H1 (cell line): ENCODE measurements around the gene PALD1. TPM values are rescaled to one million over a fixed set of nuclear protein-coding genes. Genes with fewer than 3 reads are reported as not detected.

Experiments used
- CHD2 ChIP-seq: IDR thresholded peaks from 2 replicates; pipeline ENCODE4 v1.6.1; 2012; ENCODE audit warnings: low read length, improper control_type of control experiment
- HDAC2 ChIP-seq, 2 experiments: fragments of 300-600 bp in 1 of 2; sonication (generic) in 1 of 2; IDR thresholded peaks; 2 replicates each; pipeline ENCODE4 v1.6.1; 2011 to 2012; ENCODE audit warnings: low read depth in 2 of 2, low read length in 2 of 2, mild to moderate bottlenecking in 2 of 2, moderate library complexity in 2 of 2, borderline replicate concordance in 1 of 2, inconsistent platforms in 1 of 2
- polyA plus RNA-seq, 7 experiments: library from polyadenylated mRNA; depleted of rRNA in 3 of 7; stranded (reverse) in 5 of 7; unstranded in 2 of 7; fragments of >200 nt in 5 of 7; fragments of 200-250 nt in 2 of 7; gene quantifications; 1 replicate in 5 of 7; 2 replicates in 1 of 7; 4 replicates in 1 of 7; pipeline versions ENCODE4 v1.2.1 to v1.2.3, GENCODE V29; 2011 to 2013; ENCODE audit warnings: missing spikeins in 2 of 7, mixed read lengths in 2 of 7
- total RNA-seq: library from RNA; stranded (reverse); fragmentation: NEBNext Ultra II Directional; extraction: Animal tissue kit (Norgen Biotek cat#: 25700); gene quantifications from 2 replicates; pipeline ENCODE4 v1.2.1, GENCODE V29; 2021

PALD1 gene
- total and polyA plus RNA-seq, 2 of the 8 experiments (the other 6 are each of a cell fraction or from before 2014, with no cell fraction given): 13.3 to 32.8 TPM

DNA sequence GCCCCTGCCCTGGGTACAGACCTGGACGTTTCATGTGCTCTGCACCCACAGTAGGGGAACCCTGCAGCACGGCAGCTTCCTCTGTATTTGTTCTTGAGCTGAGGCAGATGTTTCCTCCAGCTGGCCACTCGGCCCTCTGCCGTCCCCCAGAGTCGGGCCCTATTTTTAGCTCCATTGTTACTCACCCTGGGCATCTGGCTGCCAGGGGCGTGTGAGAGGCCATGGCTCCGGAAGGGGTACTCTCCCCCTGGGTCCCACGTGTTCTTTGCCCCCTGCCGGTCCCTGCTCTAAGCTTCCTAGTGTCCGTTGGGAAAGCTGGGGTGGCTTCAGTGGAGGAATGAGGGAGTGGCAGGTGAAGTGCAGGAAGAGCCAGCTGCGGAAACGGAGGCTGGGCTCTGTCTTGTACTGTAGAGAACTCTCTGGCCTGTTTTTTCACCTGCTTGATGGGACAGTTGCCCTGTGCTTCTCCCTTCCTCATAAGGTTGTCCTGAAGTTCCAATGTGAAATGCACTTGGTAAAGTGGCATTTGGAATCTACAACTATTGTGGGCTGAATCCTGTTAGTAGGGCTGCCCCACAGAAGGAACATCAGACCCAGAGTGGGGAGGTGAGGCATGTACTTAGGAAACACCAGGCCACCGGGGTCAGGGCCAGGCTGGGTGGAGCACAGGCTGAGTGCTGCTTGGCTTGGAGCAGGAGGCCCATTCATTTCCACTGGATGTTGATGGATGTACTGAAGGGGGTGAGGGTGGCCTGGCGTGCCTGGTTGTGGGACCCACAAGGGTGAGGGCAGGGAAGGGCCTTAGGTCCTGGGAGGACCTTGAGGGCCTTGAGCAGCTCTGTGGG lies 30.6 kb downstream of the PALD1 start (continued):
- TF ChIP-seq HDAC2 (IDR thresholded peaks at IDR 0.05; ENCODE audit: borderline replicate concordance in 1 of 2, low read depth in 2 of 2, low read length in 2 of 2): 0 out of 4 replicates have a peak, but pooled peaks of 1 of the 2 experiments have one; percentile 76
- TF ChIP-seq CHD2: 0 out of 2 replicates have a peak, but pooled peaks have one; percentile 13
